HEK293 (cell line): ENCODE measurements around the gene RPS6KB1.

Source experiments
- CTCF ChIP-seq: fragments of 450-650 bp; formaldehyde crosslinking; IDR thresholded peaks from 2 replicates; pipeline ENCODE4 v1.5.1; 2016; ENCODE audit warnings: missing biosample characterization, missing genetic modification characterization
- SALL2 ChIP-seq: fragments of 450-650 bp; formaldehyde crosslinking; IDR thresholded peaks from 2 replicates; pipeline ENCODE4 v1.5.0; 2017; ENCODE audit warnings: missing biosample characterization, mild to moderate bottlenecking, missing genetic modification characterization, borderline replicate concordance

DNA sequence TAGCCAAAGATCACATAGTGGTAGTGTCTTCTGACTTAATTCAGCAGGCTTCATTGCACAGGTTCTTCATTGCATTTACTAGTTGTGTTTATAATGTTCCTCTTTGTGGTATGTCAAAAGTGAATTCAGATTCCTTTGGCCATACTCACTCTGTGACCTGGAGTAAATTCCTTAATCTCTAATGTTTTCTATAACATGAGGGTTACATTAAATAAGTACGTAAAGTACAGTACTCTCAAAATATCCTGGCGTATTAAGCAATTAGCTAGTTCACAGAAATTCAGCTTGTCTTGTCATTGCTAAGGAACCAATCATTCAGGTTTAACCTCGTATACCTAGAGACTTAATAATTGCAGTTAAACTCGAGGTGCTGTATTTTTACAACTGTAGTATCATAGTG lies 4.2 kb downstream of the RPS6KB1 start:
- TF ChIP-seq CTCF (tag by site-specific recombination) = no peak
- no peak for TF ChIP-seq SALL2
